Activated gamma-delta T cell treated with anti-CD3 and anti-CD28 coated beads, Interleukin-2, amount 50 U/mL, for 16 hours (primary cell): ENCODE results near the gene MSI2.

ENCODE experiments used
- DNase-seq: peaks from one replicate; pipeline ENCODE4 v3.0.0-alpha.2; 2020; ENCODE audit warnings: low read depth

The MSI2 gene

GRCh38 chr17:57270801-57271245, 14.5 kb downstream of the MSI2 start:
- no peak for DNase-seq

- no peak for DNase-seq
Observed at GRCh38 chr17:57271821-57272220, 15.5 kb downstream of the MSI2 start.

GRCh38 chr17:57273490-57273889, 17.2 kb downstream of the MSI2 start:
- no peak for DNase-seq

GRCh38 chr17:57274162-57274561, 17.8 kb downstream of the MSI2 start:
- no peak for DNase-seq

GRCh38 chr17:57275071-57275764, 18.9 kb downstream of the MSI2 start:
- DNase-seq = no peak

- DNase-seq = no peak
Observed at GRCh38 chr17:57276621-57277020, 20.3 kb downstream of the MSI2 start.

- no peak for DNase-seq
Observed at GRCh38 chr17:57277923-57278604, 21.7 kb downstream of the MSI2 start.

GRCh38 chr17:57278740-57279387, 22.5 kb downstream of the MSI2 start:
- no peak for DNase-seq

GRCh38 chr17:57279432-57279831, 23.1 kb downstream of the MSI2 start:
- DNase-seq = no peak

GRCh38 chr17:57281887-57282286, 25.6 kb downstream of the MSI2 start:
- no peak for DNase-seq

GRCh38 chr17:57282296-57282695, 26.0 kb downstream of the MSI2 start:
- no peak for DNase-seq

GRCh38 chr17:57283203-57283971, 27.1 kb downstream of the MSI2 start:
- no peak for DNase-seq

- DNase-seq = no peak
Observed at GRCh38 chr17:57284583-57284982, 28.3 kb downstream of the MSI2 start.

GRCh38 chr17:57284984-57285646, 28.8 kb downstream of the MSI2 start:
- DNase-seq = no peak

GRCh38 chr17:57285701-57286100, 29.4 kb downstream of the MSI2 start:
- DNase-seq = no peak

GRCh38 chr17:57286399-57287105, 30.2 kb downstream of the MSI2 start:
- DNase-seq = no peak

GRCh38 chr17:57288040-57288772, 31.9 kb downstream of the MSI2 start:
- DNase-seq = no peak

GRCh38 chr17:57288773-57289121, 32.4 kb downstream of the MSI2 start:
- DNase-seq = no peak

GRCh38 chr17:57289130-57289529, 32.8 kb downstream of the MSI2 start:
- no peak for DNase-seq

- no peak for DNase-seq
Observed at GRCh38 chr17:57289613-57290012, 33.3 kb downstream of the MSI2 start.

GRCh38 chr17:57290981-57291380, 34.7 kb downstream of the MSI2 start:
- no peak for DNase-seq
